H1 (cell line): ENCODE results near the gene PALD1. TPM values are rescaled to one million over a fixed set of nuclear protein-coding genes. Genes with fewer than 3 reads are reported as not detected.

Source experiments
- CTCF ChIA-PET: fragments of 300-600 bp; sonication (Branson Sonifier 250); formaldehyde crosslinking; loops from one replicate; lab custom pipeline; 2021; ENCODE audit not compliant: partially characterized antibody; lab: Charles Lee
- POLR2A ChIA-PET: fragments of 300-600 bp; sonication (Branson Sonifier 250); formaldehyde crosslinking; loops from one replicate; lab custom pipeline; 2021; ENCODE audit warnings: inconsistent platforms; ENCODE audit not compliant: partially characterized antibody; lab: Charles Lee
- DNase-seq, 2 experiments: peaks; one replicate each; pipeline versions ENCODE4 v3.0.0 to v3.0.0-alpha.2; 2010 to 2022; ENCODE audit warnings: low spot score in 2 of 2, low read depth in 1 of 2, mixed read lengths in 1 of 2
- FAIRE-seq: peaks from 2 replicates; lab custom pipeline; 2011; peaks lifted over from hg19 to GRCh38; lab: Jason Lieb, UNC
- H2AFZ ChIP-seq: 2 replicates; pipeline ENCODE4 v1.8.1; 2012; ENCODE audit warnings: low read length, inconsistent platforms
- H2AK5ac ChIP-seq: 2 replicates; pipeline ENCODE4 v1.6.1; 2013; ENCODE audit warnings: low read depth, low read length
- H2BK120ac ChIP-seq: replicated peaks from 2 replicates; pipeline ENCODE3; 2013; ENCODE audit warnings: low read depth, low read length, inconsistent platforms
- H2BK12ac ChIP-seq: 2 replicates; pipeline ENCODE4 v1.6.1; 2013; ENCODE audit warnings: low read depth, low read length
- H2BK15ac ChIP-seq: 2 replicates; pipeline ENCODE4 v1.6.1; 2013; ENCODE audit warnings: low read length
- H2BK20ac ChIP-seq: 2 replicates; pipeline ENCODE4 v1.6.1; 2013; ENCODE audit warnings: low read length
- H2BK5ac ChIP-seq: 2 replicates; pipeline ENCODE4 v1.6.1; 2013; ENCODE audit warnings: low read depth, low read length
- H3K14ac ChIP-seq: 2 replicates; pipeline ENCODE4 v1.6.1; 2013; ENCODE audit warnings: inconsistent platforms; ENCODE audit not compliant: insufficient read length
- H3K18ac ChIP-seq: 2 replicates; pipeline ENCODE4 v1.6.1; 2013; ENCODE audit warnings: low read length; ENCODE audit errors: extremely low read depth
- H3K23ac ChIP-seq: 2 replicates; pipeline ENCODE4 v1.6.1; 2013; ENCODE audit warnings: inconsistent platforms; ENCODE audit not compliant: insufficient read length
- H3K23me2 ChIP-seq: 2 replicates; pipeline ENCODE4 v1.6.1; 2013; ENCODE audit warnings: low read depth, low read length
- H3K27ac ChIP-seq: 2 replicates; pipeline ENCODE4 v1.6.1; 2011; ENCODE audit warnings: low read depth, low read length, inconsistent platforms
- H3K27me3 ChIP-seq, 4 experiments: replicated peaks in 1 of 4; 1 replicate in 1 of 4; 2 replicates in 3 of 4; pipeline versions ENCODE4 v1.6.1 to v1.8.1; 2011 to 2013; ENCODE audit warnings: low read length in 3 of 4, mild to moderate bottlenecking in 3 of 4, inconsistent platforms in 2 of 4, mixed read lengths in 2 of 4, moderate library complexity in 1 of 4; ENCODE audit not compliant: control insufficient read depth in 3 of 4, insufficient read depth in 3 of 4; ENCODE audit errors: extremely low read depth in 1 of 4
- H3K36me3 ChIP-seq, 4 experiments: 2 replicates each; pipeline versions ENCODE4 v1.6.1 to v1.8.1; 2011 to 2013; ENCODE audit warnings: mild to moderate bottlenecking in 4 of 4, low read length in 3 of 4, moderate library complexity in 2 of 4, control low read depth in 1 of 4, inconsistent platforms in 1 of 4; ENCODE audit not compliant: insufficient read depth in 4 of 4, control insufficient read depth in 2 of 4
- H3K4ac ChIP-seq: replicated peaks from 2 replicates; pipeline ENCODE3; 2013; ENCODE audit warnings: low read length, low read depth, mixed read lengths, inconsistent platforms; ENCODE audit not compliant: insufficient read length
- H3K4me1 ChIP-seq, 4 experiments: replicated peaks in 1 of 4; 1 replicate in 1 of 4; 2 replicates in 3 of 4; pipeline versions ENCODE4 v1.6.1 to v1.8.1; 2011 to 2013; ENCODE audit warnings: low read length in 3 of 4, inconsistent platforms in 2 of 4, mixed read lengths in 1 of 4; ENCODE audit not compliant: insufficient read depth in 4 of 4, control insufficient read depth in 3 of 4
- H3K4me2 ChIP-seq, 2 experiments: 2 replicates each; pipeline versions ENCODE4 v1.6.1 to v1.8.1; 2011 to 2013; ENCODE audit warnings: low read depth in 2 of 2, low read length in 2 of 2, control low read depth in 1 of 2, inconsistent platforms in 1 of 2, mild to moderate bottlenecking in 1 of 2; ENCODE audit not compliant: insufficient read depth in 1 of 2
- H3K4me3 ChIP-seq, 4 experiments: fragments of 200-600, 300-600 bp in 1 of 4; sonication (generic), shearing (Covaris generic), sonication (Bioruptor Twin) in 1 of 4; 2 replicates each; pipeline versions ENCODE4 v1.5.1 to v1.8.1; 2011 to 2016; ENCODE audit warnings: low read length in 4 of 4, low read depth in 3 of 4, control low read depth in 2 of 4, inconsistent platforms in 2 of 4, mild to moderate bottlenecking in 2 of 4, mixed read lengths in 1 of 4, moderate library complexity in 1 of 4; ENCODE audit not compliant: insufficient read depth in 2 of 4; ENCODE audit errors: extremely low read depth in 1 of 4
- H3K56ac ChIP-seq: replicated peaks from 2 replicates; pipeline ENCODE3; 2013; ENCODE audit warnings: low read depth, mild to moderate bottlenecking, mixed read lengths, low read length, inconsistent platforms; ENCODE audit not compliant: insufficient read length
- H3K79me1 ChIP-seq: 2 replicates; pipeline ENCODE4 v1.6.1; 2013; ENCODE audit warnings: low read depth, low read length, control low read depth
- H3K79me2 ChIP-seq, 2 experiments: 2 replicates each; pipeline versions ENCODE4 v1.6.1 to v1.8.1; 2012 to 2013; ENCODE audit warnings: low read length in 2 of 2, mild to moderate bottlenecking in 2 of 2, inconsistent platforms in 1 of 2; ENCODE audit not compliant: insufficient read depth in 2 of 2, control insufficient read depth in 1 of 2
- H3K9ac ChIP-seq, 4 experiments: replicated peaks in 1 of 4; 1 replicate in 1 of 4; 2 replicates in 3 of 4; pipeline versions ENCODE4 v1.6.1 to v1.8.1; 2011 to 2013; ENCODE audit warnings: low read depth in 3 of 4, low read length in 3 of 4, control low read depth in 2 of 4, mild to moderate bottlenecking in 2 of 4, moderate library complexity in 2 of 4, inconsistent platforms in 1 of 4; ENCODE audit errors: extremely low read depth in 1 of 4
- H3K9me3 ChIP-seq, 2 experiments: 2 replicates each; pipeline versions ENCODE4 v1.6.1 to v1.8.1; 2012 to 2013; ENCODE audit warnings: mild to moderate bottlenecking in 2 of 2, moderate library complexity in 2 of 2, control low read depth in 1 of 2, inconsistent platforms in 1 of 2, low read depth in 1 of 2, low read length in 1 of 2, mixed read lengths in 1 of 2; ENCODE audit not compliant: insufficient read depth in 2 of 2
- H4K20me1 ChIP-seq, 2 experiments: replicated peaks in 1 of 2; 2 replicates each; pipeline versions ENCODE3 to v1.8.1; 2011 to 2013; ENCODE audit warnings: inconsistent platforms in 2 of 2, low read length in 2 of 2, mild to moderate bottlenecking in 1 of 2; ENCODE audit not compliant: insufficient read depth in 2 of 2, control insufficient read depth in 1 of 2
- H4K5ac ChIP-seq: 2 replicates; pipeline ENCODE4 v1.6.1; 2013; ENCODE audit warnings: low read length, low read depth, mixed read lengths, inconsistent platforms; ENCODE audit not compliant: insufficient read length
- H4K8ac ChIP-seq: 2 replicates; pipeline ENCODE4 v1.8.0; 2013; ENCODE audit warnings: mild to moderate bottlenecking, moderate library complexity, low read length, inconsistent platforms; ENCODE audit not compliant: insufficient read depth; ENCODE audit errors: extremely low read depth
- H4K91ac ChIP-seq: replicated peaks from 2 replicates; pipeline ENCODE3; 2013; ENCODE audit warnings: low read length, mixed read lengths, inconsistent platforms; ENCODE audit not compliant: insufficient read length
- WGBS, 2 experiments: shearing (Covaris generic) in 1 of 2; methylation state at CpG; one replicate each; pipeline versions ENCODE4 v1.1.6 to v1.1.7; 2013 to 2015; ENCODE audit warnings: low lambda C conversion rate in 2 of 2, mixed read lengths in 2 of 2, inconsistent platforms in 1 of 2, low coverage in 1 of 2, missing lambda C conversion rate in 1 of 2; ENCODE audit not compliant: insufficient replicate concordance in 2 of 2, insufficient coverage in 1 of 2, insufficient read length in 1 of 2; ENCODE audit errors: extremely low coverage in 1 of 2, missing lambda C conversion rate in 1 of 2; 5-methylcytosine and 5-hydroxymethylcytosine counted together
- polyA plus RNA-seq, 7 experiments: library from polyadenylated mRNA; depleted of rRNA in 3 of 7; stranded (reverse) in 5 of 7; unstranded in 2 of 7; fragments of >200 nt in 5 of 7; fragments of 200-250 nt in 2 of 7; gene quantifications; 1 replicate in 5 of 7; 2 replicates in 1 of 7; 4 replicates in 1 of 7; pipeline versions ENCODE4 v1.2.1 to v1.2.3, GENCODE V29; 2011 to 2013; ENCODE audit warnings: missing spikeins in 2 of 7, mixed read lengths in 2 of 7
- total RNA-seq: library from RNA; stranded (reverse); fragmentation: NEBNext Ultra II Directional; extraction: Animal tissue kit (Norgen Biotek cat#: 25700); gene quantifications from 2 replicates; pipeline ENCODE4 v1.2.1, GENCODE V29; 2021
- TF ChIP-seq, protein P1 (sequence below): IDR thresholded peaks from 2 replicates; pipeline ENCODE4 v1.6.1; 2012; ENCODE audit warnings: inconsistent platforms

PALD1 gene
- total and polyA plus RNA-seq, 2 of the 8 experiments (the other 6 are each of a cell fraction or from before 2014, with no cell fraction given) = 13.3 to 32.8 TPM

DNA sequence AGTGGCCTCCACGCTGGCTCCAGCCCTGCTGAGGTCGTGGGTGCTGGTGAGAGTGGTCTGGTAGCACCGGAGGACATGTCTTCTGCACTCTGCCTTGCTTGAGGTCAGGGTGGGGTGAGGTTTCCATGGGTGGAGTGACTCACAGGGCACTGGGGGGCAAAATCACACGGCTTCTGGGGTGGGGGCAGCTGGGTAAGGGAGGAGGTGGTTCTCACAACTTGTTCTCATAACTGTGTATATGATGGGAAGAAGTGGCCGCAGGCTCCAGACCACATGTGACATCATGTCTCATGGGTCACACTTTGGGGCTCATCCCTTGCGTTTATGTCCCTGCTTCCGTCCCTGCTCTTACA lies 124.9 kb downstream of the PALD1 start:
- ChIA-PET POLR2A (interaction anchor here (1.5 kb wide), 1 partner anchor 14 kb away, joined by 4 read pairs; no protein-coding TSS in a partner anchor), CTCF (interaction anchor here (0.8 to 1.1 kb wide), 3 partner anchors 15 to 93 kb away, joined by 3 to 4 read pairs (median 3); no protein-coding TSS in a partner anchor)
- Histone ChIP-seq H2BK5ac (no peak overlapping the region), H3K9ac (no peak overlapping the region), H3K56ac (no peak overlapping the region), H4K91ac (peak overlapping the region; percentile 32), H4K20me1 (no peaks in the 10 kb centered on the region), H3K27me3 (no peaks in the 10 kb centered on the region), H3K79me1 (no peaks in the 10 kb centered on the region), H2BK15ac (0 out of 2 replicates have a peak overlapping the region, but pooled peaks have one; percentile 61), H3K79me2 (no peaks in the 10 kb centered on the region), H2AK5ac (no peak overlapping the region), H3K4me1 (no peaks in the 10 kb centered on the region; a peak in 1 of 7 replicates), H2BK12ac (0 out of 2 replicates have a peak overlapping the region, but pooled peaks have one; percentile 50), H3K4ac (no peak overlapping the region), H2BK20ac (no peak overlapping the region), H3K4me3 (no peak overlapping the region), H4K8ac (no peak overlapping the region), H3K18ac (no peak overlapping the region; the same call in 1 of the 2 replicates), H3K9me3 (no peaks in the 10 kb centered on the region), H3K27ac (no peak overlapping the region), H2AFZ (no peak overlapping the region), H3K14ac (no peak overlapping the region), H3K23ac (no peak overlapping the region), H4K5ac (no peak overlapping the region), H3K36me3 (no peaks in the 10 kb centered on the region), H2BK120ac (no peak overlapping the region), H3K4me2 (no peak overlapping the region), H3K23me2 (no peaks in the 10 kb centered on the region)
- 96% methylated on average over 7 of the region's 7 CpGs; no CpG with 5 or more reads in 1 of the 2 experiments for WGBS, 2 experiments
- TF ChIP-seq, protein P1, sequence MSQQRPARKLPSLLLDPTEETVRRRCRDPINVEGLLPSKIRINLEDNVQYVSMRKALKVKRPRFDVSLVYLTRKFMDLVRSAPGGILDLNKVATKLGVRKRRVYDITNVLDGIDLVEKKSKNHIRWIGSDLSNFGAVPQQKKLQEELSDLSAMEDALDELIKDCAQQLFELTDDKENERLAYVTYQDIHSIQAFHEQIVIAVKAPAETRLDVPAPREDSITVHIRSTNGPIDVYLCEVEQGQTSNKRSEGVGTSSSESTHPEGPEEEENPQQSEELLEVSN = no peak
- no peak for FAIRE-seq
- DNase-seq = no peak
